ENCODE measurements around the gene POLR1A. TPM values are rescaled to one million over a fixed set of nuclear protein-coding genes. Genes with fewer than 3 reads are reported as not detected.
A peak's percentile ranks its signal among the peaks of the same experiment; 100 is the strongest.

The POLR1A gene
- total and polyA plus RNA-seq, 8 donors = 1.4 to 36.2 (median 5.5) TPM

- Histone ChIP-seq H3K9me3 (no peaks in the 10 kb centered on the region), H3K27me3 (no peaks in the 10 kb centered on the region), H3K27ac (peak overlapping the region in 2 of 5 donors; percentile 12 to 46), H3K36me3 (peaks cover 50 to 79% (median 68%) of the 10 kb centered on the region in 4 donors), H3K4me1 (peaks cover 0 to 8% (median 0%) of the 10 kb centered on the region in 4 donors), H3K4me3 (no peak overlapping the region)
- intact Hi-C loops (cut with DNase I; ENCODE audit: low total_unique reads) = no loop called here
- 92 to 97% (median 96%) methylated on average over 3 to 6 of the region's 6 CpGs for WGBS, 5 donors
- DNase-seq = no peak
- TF ChIP-seq CTCF (IDR thresholded peaks at IDR 0.05) = no peak
- no peak for TF ChIP-seq POLR2AphosphoS5 (IDR thresholded peaks at IDR 0.05)
- no peak for TF ChIP-seq EP300 (IDR thresholded peaks at IDR 0.05)
- no peak for TF ChIP-seq POLR2A (IDR thresholded peaks at IDR 0.05)
Measured at GRCh38 chr2:86026744-86027065, 79.0 kb downstream of the POLR1A start.

- peaks cover 0 to 9% (median 1%) of the 10 kb centered on the region in 4 donors for H3K4me1 ChIP-seq
- 84 to 91% (median 89%) methylated on average over 5 to 8 of the region's 8 CpGs for WGBS, 5 donors
- H3K4me3 ChIP-seq = no peak overlapping the region
- no peak for TF ChIP-seq POLR2A (IDR thresholded peaks at IDR 0.05)
- no peak for TF ChIP-seq CTCF (IDR thresholded peaks at IDR 0.05)
- no peak for TF ChIP-seq EP300 (IDR thresholded peaks at IDR 0.05)
- no peak for TF ChIP-seq POLR2AphosphoS5 (IDR thresholded peaks at IDR 0.05)
- no peaks in the 10 kb centered on the region for H3K9me3 ChIP-seq
- peak in 1 of 2 donors; percentile 27 for DNase-seq
- peaks cover 44 to 74% (median 63%) of the 10 kb centered on the region in 4 donors for H3K36me3 ChIP-seq
- intact Hi-C loops (cut with DNase I; ENCODE audit: low total_unique reads) = no loop called here
- no peaks in the 10 kb centered on the region for H3K27me3 ChIP-seq
- peak overlapping the region in 1 of 5 donors; percentile 46 for H3K27ac ChIP-seq
Measured at GRCh38 chr2:86025976-86026743, 79.5 kb downstream of the POLR1A start.

GRCh38 chr2:86025229-86025820 lies 80.4 kb downstream of the POLR1A start:
- no peak for DNase-seq
- Histone ChIP-seq H3K4me1 (peaks cover 0 to 15% (median 3%) of the 10 kb centered on the region in 4 donors), H3K27me3 (no peaks in the 10 kb centered on the region), H3K36me3 (peaks cover 36 to 65% (median 54%) of the 10 kb centered on the region in 4 donors), H3K4me3 (no peak overlapping the region), H3K27ac (peak overlapping the region in 1 of 5 donors; percentile 46), H3K9me3 (no peaks in the 10 kb centered on the region)
- 91 to 98% (median 97%) methylated on average over 7 of the region's 7 CpGs for WGBS, 5 donors
- TF ChIP-seq POLR2A (IDR thresholded peaks at IDR 0.05) (no peak), POLR2AphosphoS5 (IDR thresholded peaks at IDR 0.05) (no peak), CTCF (IDR thresholded peaks at IDR 0.05) (no peak), EP300 (IDR thresholded peaks at IDR 0.05) (no peak)
- intact Hi-C loops (cut with DNase I; ENCODE audit: low total_unique reads) = no loop called here

GRCh38 chr2:86023366-86023712 lies 82.3 kb downstream of the POLR1A start:
- DNase-seq = no peak
- Histone ChIP-seq H3K4me3 (no peak overlapping the region), H3K27ac (no peak overlapping the region), H3K27me3 (no peaks in the 10 kb centered on the region), H3K9me3 (no peaks in the 10 kb centered on the region), H3K4me1 (peaks cover 0 to 15% (median 4%) of the 10 kb centered on the region in 4 donors), H3K36me3 (peaks cover 20 to 45% (median 34%) of the 10 kb centered on the region in 4 donors)
- intact Hi-C loops (cut with DNase I; ENCODE audit: low total_unique reads) = no loop called here
- 74 to 90% (median 84%) methylated on average over 2 of the region's 2 CpGs for WGBS, 5 donors
- no peak for TF ChIP-seq CTCF (IDR thresholded peaks at IDR 0.05)
- no peak for TF ChIP-seq POLR2AphosphoS5 (IDR thresholded peaks at IDR 0.05)
- no peak for TF ChIP-seq EP300 (IDR thresholded peaks at IDR 0.05)
- no peak for TF ChIP-seq POLR2A (IDR thresholded peaks at IDR 0.05)
